Measurements from ENCODE around the gene C22orf15. TPM values are rescaled to one million over a fixed set of nuclear protein-coding genes. Genes with fewer than 3 reads are reported as not detected.

C22orf15 gene
- total and polyA plus RNA-seq, 9 of the 15 experiments (the other 6 are each of a cell fraction or from before 2014, with no cell fraction given): 0.07 TPM; not detected in 8

GRCh38 chr22:23767673-23768548, 5.1 kb downstream of the C22orf15 start, which contains the start of gene CHCHD10 (continued):
- TF ChIP-seq HNRNPK (IDR thresholded peaks at IDR 0.05; ENCODE audit: low read depth, low read length, poor library complexity, severe bottlenecking): no peak
- TF ChIP-seq ZBED1 (IDR thresholded peaks at IDR 0.05): no peak
- peak; percentile 53 for TF ChIP-seq EGR1 (conservative IDR thresholded peaks at IDR 0.05)
- TF ChIP-seq CBFB (CRISPR knock-in tag; IDR thresholded peaks at IDR 0.05): 0 out of 2 replicates have a peak, but pooled peaks have one; percentile 50
- no peak for TF ChIP-seq IRF1 (CRISPR knock-in tag; IDR thresholded peaks at IDR 0.05; ENCODE audit: borderline replicate concordance)
- TF ChIP-seq ERF (CRISPR knock-in tag; IDR thresholded peaks at IDR 0.05): no peak
- peak; percentile 64; the same call in 1 of the 2 replicates for TF ChIP-seq ZNF239 (CRISPR knock-in tag; IDR thresholded peaks at IDR 0.05)
- TF ChIP-seq SMAD4 (CRISPR knock-in tag; conservative IDR thresholded peaks at IDR 0.05): peak; percentile 26; the same call in 1 of the 2 replicates
- no peak for TF ChIP-seq PHB (CRISPR knock-in tag; IDR thresholded peaks at IDR 0.05)
- TF ChIP-seq RNF219 (CRISPR knock-in tag; IDR thresholded peaks at IDR 0.05): no peak
- TF ChIP-seq CC2D1A (IDR thresholded peaks at IDR 0.05): no peak
- no peak for TF ChIP-seq ZNF449 (CRISPR knock-in tag; IDR thresholded peaks at IDR 0.05)
- TF ChIP-seq MTA3 (IDR thresholded peaks at IDR 0.05; ENCODE audit: borderline replicate concordance): no peak
- TF ChIP-seq ZNF124 (CRISPR knock-in tag; IDR thresholded peaks at IDR 0.05): no peak
- no peak for TF ChIP-seq ZNF561 (CRISPR knock-in tag; conservative IDR thresholded peaks at IDR 0.05)
- no peak for TF ChIP-seq PPARD (CRISPR knock-in tag; IDR thresholded peaks at IDR 0.05)
- TF ChIP-seq ZNF184 (CRISPR knock-in tag; IDR thresholded peaks at IDR 0.05): no peak
- TF ChIP-seq ZNF655 (CRISPR knock-in tag; IDR thresholded peaks at IDR 0.05): no peak
- no peak; the same call in 1 of the 2 replicates for TF ChIP-seq CEBPG (CRISPR knock-in tag; IDR thresholded peaks at IDR 0.05)
- TF ChIP-seq CEBPG (tag; conservative IDR thresholded peaks at IDR 0.05 in 1 of 2, IDR thresholded peaks at IDR 0.05 in 1 of 2): no peak
- TF ChIP-seq HLTF (IDR thresholded peaks at IDR 0.05): no peak
- TF ChIP-seq SRSF3 (IDR thresholded peaks at IDR 0.05; ENCODE audit: insufficient read depth, low read length): no peak
- no peak for TF ChIP-seq ZNF143 (CRISPR knock-in tag; IDR thresholded peaks at IDR 0.05)
- TF ChIP-seq HDAC3 (IDR thresholded peaks at IDR 0.05; ENCODE audit: borderline replicate concordance, partially characterized antibody): no peak
